Measurements from ENCODE around the gene FAM120B.
"Not testable (repeated sequence)": the region's sequence is repeated elsewhere in the genome, so short reads cannot be mapped to it uniquely, and the experiment has no call there.

The FAM120B gene

DNA sequence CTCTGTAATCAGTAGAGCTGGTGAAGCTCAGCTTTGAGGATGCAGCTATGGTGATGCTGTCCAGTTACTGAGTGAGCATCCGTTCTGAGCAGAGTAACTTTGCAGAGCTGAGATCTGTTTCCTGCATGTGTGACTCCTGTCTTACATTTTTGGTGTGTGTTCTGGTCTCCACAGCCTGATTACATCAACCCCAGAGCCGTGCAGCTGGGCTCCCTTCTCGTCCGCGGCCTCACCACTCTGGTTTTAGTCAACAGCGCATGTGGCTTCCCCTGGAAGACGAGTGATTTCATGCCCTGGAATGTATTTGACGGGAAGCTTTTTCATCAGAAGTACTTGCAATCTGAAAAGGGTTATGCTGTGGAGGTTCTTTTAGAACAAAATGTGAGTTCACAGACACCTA, 81.6 kb downstream of the FAM120B start:
- DNase-seq (ENCODE audit: low read depth), result peak; percentile 88

DNA sequence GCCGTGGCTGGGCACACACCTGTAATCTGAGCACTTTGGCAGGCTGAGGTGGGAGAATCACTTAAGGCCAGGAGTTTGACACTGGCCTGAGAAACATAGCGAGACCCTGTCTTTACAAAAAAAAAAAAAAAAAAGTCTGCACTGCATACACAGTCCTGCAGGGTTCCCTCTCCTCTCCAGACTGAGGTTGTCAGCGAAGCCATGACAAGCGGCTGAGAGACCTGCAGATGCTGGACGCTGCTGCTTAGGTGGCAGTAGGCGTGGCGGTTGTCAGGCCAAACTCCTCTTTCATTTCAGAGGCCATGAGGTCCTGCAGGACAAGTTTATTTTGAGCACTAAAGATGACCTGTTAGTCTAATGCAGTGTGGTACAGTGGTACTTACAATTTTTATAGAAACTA, 86.5 kb downstream of the FAM120B start:
- no peak for DNase-seq (ENCODE audit: low read depth)

DNA sequence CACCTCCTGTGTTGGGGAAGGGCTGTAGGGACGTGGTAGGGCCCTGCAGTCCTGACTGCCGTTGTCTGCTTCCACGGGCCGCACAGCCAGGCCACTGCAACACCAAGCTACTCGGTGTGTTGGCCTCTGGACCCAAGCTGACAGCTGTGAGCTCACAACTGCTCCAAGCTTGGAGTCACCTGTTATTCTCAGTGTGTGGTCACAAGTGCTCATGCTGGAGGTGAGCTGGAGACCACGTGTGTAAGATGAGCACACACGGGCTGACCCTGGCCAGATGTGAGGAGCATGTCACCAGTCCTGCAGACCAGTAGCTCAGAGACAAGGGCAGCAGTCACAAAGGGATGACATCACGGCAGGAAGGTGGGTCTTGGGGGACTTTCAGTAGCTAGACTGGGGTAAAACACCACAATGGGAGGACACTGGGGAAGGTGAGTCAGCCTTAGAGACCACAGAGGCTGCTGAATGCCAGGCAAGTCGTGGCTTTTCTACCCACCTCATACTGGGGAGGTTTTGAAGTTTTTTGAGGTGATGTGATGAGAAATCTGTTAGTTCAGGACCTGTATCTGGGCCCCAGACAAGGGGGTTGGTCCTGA, 87.3 kb downstream of the FAM120B start:
- DNase-seq (ENCODE audit: low read depth), result peak; percentile 38

DNA sequence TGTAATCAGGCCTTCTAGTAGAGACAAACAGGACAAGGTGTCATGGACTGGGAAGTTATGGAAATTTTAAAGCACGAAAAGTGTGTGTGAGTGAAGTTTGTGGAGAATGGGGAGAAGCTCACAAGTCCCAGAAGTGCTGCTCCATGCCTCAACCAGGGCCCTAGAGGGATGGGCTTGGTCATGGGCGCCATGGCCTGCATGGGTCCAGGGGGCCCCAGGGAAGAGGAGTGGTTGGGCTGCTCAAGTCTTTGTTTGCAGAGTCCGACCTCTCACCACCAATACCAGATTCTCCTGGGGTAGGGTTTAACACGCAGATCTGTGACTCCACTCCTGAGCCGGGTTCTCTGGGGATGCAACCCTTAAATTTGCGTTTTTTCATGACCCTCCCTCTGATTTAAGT, 88.4 kb downstream of the FAM120B start:
- DNase-seq (ENCODE audit: low read depth), result no peak

DNA sequence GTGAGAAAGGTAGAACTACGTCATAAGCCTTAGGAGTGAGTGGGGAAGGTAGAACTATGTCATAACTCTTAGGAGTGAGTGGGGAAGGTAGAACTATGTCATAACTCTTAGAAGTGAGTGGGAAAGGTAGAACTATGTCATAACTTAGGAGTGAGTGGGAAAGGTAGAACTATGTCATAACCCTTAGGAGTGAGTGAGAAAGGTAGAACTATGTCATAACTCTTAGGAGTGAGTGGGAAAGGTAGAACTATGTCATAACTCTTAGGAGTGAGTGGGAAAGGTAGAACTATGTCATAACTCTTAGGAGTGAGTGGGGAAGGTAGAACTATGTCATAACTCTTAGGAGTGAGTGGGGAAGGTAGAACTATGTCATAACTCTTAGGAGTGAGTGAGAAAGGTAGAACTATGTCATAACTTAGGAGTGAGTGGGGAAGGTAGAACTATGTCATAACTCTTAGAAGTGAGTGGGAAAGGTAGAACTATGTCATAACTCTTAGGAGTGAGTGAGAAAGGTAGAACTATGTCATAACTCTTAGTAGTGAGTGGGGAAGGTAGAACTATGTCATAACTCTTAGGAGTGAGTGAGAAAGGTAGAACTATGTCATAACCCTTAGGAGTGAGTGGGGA, 92.3 kb downstream of the FAM120B start:
- not testable (repeated sequence) for DNase-seq (ENCODE audit: low read depth)

DNA sequence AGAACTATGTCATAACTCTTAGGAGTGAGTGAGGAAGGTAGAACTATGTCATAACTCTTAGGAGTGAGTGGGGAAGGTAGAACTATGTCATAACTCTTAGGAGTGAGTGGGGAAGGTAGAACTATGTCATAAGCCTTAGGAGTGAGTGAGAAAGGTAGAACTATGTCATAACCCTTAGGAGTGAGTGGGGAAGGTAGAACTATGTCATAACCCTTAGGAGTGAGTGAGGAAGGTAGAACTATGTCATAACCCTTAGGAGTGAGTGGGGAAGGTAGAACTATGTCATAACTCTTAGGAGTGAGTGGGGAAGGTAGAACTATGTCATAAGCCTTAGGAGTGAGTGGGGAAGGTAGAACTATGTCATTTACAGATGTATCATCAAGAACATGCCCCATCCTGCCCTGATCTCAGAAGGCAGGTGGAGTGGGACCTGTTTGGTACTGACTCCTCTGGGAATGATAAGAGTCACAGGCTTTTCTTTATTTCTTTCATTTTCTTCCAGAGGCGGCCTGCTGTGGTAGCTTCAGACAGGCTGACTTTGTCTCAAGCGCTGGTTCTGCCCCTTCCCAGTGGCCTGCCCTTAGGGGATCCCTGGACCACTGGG, 93.5 kb downstream of the FAM120B start:
- not testable (repeated sequence) for DNase-seq (ENCODE audit: low read depth)

DNA sequence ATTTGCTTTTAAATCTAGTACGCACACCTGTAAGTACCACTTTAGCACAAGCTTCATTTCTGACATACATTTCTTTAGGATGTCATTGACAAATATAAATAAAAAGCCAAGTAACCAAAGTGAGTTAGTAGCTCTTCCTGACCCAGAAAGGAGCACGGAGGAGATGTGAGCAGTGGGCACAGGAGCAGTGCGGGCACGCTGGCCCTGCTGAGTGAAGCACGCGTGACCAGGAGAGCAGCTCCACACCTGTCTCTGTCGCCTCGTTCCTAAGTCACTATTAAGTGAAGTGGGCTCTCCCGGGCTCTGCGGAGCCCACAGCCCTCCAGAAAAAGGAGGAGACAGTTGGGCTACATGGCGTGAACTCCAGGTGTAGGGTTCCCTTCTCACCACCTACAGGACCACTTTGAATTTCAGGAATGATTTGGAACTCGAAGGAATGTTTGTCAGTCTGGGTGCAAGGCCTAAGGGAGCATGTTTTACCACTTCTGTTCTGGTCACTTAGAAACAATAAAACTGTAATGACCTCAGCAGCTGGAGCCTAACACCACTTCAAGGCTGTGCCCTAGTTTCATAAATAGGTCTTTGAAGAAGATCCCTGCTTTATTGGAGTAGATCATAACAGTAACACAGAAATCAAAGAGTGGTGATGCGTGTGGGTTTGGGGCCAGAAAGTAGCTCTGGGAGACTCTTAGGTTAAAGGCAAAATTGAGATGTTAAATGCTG, 95.9 kb downstream of the FAM120B start:
- DNase-seq (ENCODE audit: low read depth), result no peak

DNA sequence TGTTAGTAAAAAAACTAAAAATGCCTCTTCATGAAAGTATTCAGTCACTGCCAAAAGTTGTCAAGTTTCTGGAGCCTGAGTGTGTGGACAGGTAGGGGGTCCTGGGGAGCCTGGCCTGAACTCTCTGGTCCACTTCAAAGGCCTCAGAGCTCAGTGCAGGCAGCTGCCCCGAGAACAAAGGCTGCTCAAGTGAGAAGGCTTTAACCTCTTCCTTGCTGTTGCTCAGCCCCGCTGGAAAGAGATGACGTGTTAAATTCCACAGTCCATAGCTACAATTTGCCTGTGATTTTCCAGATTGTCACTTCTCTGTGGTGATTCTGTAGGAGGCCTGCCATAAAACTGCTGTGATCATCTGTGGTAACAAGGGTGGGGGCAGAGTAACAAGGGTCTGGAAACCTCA, 96.9 kb downstream of the FAM120B start:
- peak; percentile 49 for DNase-seq (ENCODE audit: low read depth)

DNA sequence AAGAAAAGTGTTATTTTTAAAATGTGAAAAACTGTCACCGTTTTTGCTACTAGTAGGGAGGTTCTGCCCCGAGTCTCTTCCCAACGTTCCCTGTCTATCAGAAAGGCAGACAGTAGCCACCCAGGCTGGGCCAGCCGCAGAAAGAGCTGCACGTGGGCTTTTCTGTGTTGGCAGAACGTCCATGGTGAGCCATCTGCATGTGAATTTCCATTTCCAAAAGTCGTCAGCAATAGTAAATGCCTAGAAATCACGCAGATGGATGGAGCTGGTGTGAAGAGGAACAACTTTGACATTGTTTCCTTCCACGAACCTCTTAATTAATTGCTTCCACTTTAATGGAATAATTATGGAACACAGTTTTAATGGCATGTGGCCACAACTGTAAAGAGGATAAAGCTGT, 97.5 kb downstream of the FAM120B start:
- no peak for DNase-seq (ENCODE audit: low read depth)

DNA sequence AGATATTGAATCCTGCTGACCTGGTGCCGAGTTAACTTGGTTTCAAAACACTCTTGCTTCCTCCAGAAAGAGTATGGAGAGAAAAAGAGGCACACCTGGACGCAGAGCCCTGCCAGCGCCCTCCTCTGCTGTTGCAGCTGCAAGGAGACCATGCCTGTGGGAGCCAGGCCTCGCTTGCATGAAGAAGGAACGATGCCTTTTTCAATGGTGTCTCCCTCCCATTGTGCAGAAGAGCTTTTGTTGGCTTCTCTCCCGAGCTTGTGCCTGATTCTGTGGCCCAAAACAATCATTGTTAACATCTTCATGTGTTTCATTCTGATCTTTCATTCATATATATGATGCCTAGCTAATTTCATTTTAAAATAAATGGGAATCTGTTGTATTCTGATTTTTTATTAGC, 98.1 kb downstream of the FAM120B start:
- no peak for DNase-seq (ENCODE audit: low read depth)

DNA sequence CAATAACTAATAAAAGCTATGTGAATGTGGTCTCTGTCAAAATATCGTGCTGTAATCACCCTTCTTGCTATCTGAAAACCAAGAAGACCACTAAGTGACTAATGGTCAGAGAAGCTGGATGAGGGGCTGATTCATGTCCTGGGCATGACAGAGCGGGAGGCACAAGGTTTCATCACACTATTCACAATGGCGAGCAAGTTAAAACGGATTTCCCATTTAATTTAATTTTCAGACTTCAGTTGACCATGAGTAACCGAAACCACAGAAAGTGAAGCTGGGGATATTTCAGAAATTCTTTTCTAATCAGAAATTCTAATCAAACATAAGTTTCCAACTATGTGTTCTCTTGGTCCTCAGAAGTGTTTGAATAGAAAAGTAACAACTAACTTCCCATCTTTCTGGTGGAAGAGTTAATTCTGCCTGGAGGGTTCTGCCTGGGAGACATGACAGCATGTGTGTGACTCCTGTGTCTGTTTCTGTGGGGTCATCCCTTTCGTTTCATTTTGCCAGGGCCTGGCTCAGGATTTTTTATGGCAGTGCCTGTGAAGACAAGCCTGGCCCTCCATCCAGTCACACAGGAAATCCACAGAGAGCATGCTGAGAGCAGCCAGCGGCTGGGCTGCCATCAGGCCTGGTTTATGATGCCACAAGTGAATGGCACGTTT, 98.9 kb downstream of the FAM120B start:
- DNase-seq (ENCODE audit: low read depth), result peak; percentile 99

DNA sequence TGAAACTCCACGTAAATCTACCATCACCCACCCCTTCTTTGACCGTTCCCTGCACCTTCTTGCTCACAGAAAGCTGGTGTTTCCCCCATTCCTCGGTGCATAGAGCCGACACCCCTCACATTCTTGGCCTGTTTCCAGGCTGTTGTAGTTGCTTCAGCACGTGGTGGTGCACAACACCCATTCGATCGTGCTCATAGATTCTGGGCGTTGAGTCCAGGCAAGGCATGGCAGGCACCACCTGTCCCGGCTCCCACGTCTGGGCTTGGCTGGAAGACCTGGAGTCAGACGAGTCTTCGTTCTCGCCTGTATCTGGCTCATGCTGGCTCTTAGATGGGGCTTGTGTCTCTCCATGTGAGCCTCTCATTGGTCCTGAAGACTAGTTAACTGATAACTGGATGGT, 100.6 kb downstream of the FAM120B start:
- no peak for DNase-seq (ENCODE audit: low read depth)

DNA sequence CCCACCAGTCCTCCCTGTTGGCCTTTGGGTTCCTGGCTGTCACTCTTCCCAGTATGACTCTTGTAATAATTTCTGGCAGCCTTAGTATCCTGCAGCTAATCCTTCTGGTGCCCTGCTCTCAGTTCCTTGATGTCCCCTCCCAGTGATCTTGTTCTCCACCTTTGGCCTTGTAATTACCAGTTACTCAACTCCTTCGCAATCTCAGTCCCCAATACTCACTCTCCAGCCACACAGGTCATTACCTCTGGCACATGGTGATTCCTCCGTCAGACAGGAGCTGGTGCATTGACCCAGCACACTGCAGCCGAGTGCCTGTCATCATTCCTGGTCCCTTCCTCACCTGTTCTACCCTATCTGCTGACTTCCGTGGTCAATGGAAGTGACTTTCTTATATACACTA, 101.4 kb downstream of the FAM120B start:
- DNase-seq (ENCODE audit: low read depth), result no peak

DNA sequence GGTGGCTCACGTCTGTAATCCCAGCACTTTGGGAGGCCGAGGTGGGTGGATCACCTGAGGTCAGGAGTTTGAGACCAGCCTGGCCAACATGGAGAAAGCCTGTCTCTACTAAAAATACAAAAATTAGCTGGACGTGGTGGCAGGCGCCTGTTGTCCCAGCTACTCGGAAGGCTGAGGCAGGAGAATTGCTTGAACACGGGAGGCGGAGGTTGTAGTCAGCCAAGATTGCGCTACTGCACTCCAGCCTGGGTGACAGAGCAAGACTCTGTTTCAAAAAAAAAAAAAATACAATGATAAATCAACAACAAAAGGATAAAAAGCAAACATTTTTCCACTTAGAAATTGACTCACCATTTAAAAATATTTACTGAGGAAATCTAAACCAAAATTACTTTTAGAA, 103.2 kb downstream of the FAM120B start:
- DNase-seq (ENCODE audit: low read depth), result not testable (repeated sequence)

DNA sequence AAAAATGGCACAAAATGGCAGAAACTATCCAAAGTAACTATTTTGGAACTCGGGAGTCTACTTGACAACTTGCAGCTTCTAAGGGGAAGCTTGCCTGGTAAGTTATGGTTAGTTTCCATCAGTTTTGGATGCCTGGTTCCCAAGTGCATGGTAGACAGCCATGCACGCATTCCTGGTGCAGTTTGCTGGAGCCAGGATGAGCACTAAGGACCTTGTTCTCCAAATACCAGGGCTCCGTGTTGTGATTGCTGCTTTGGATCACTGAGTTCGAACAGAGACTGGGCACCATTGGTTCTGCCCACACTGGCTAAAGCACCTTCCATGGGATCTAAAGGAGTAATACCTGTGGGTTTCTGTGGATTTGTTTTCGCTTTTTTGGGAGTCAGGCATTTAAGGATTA, 103.7 kb downstream of the FAM120B start:
- DNase-seq (ENCODE audit: low read depth), result no peak

DNA sequence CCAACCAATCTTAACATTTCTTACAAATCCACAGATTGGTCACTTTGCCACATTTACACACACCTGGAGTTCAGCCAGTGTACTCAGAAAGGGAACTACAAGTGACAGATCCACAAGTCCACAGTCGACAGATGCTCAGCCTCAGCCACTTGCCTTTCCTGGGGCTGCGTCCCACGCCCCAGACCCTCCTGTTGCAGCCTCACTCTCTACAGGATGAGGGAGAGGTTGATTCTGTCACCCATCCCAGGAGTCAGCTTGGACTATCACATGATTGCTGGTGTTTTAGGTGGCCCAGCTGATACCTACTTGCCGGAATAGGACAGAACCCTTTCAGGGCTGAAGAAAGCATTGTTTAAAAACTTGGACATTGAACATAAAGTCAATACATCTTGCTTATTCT, 108.8 kb downstream of the FAM120B start:
- DNase-seq (ENCODE audit: low read depth), result no peak

DNA sequence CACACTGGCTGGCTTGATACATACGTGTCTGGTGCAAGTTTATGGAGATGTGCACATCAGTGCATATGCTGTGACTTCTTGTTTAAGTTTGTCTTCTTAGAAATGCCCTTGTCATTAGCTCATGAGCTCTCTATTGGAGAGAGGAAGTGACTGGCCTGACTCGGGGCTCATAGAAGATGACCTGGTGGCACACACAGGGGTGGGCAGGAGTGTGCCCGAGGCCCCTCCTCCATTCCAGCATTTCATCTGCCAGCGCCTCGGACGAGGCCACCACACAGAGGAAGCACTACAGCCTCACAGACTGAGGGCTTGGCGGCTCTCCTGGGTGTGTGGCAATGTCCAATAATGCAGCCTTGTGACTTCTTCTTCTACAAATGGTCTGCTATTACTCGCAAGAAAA, 109.7 kb downstream of the FAM120B start:
- DNase-seq (ENCODE audit: low read depth), result no peak

DNA sequence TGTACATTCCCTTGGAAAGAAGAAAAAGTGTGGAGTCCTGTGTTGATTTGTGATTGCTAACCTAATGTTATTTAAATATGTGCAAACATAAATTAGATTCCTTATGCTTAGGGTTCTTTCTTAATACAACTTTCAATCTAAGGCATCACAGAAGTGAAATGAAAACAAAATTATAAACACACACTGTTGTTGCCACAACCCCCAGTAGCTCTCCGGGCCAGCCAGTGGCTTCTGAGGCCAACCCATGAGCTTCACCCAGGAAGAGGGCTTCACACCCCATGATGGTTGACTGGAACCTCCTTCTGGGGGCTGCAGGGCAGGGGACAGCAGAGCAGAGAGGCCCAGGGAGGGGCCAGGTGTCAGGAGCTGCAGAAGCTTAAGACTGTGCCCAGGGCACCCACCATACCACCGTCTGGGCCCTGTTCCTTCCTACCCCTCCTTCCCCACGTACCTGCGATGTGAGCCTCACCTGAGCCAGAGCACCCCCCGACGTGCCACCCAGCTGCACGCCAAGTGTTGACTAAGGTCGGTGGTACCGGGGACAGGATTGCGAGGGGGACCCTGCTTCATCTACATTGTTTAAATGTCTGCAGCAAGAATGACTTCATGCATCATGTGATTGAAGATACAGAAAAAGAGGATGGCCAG, 110.5 kb downstream of the FAM120B start:
- DNase-seq (ENCODE audit: low read depth), result no peak

DNA sequence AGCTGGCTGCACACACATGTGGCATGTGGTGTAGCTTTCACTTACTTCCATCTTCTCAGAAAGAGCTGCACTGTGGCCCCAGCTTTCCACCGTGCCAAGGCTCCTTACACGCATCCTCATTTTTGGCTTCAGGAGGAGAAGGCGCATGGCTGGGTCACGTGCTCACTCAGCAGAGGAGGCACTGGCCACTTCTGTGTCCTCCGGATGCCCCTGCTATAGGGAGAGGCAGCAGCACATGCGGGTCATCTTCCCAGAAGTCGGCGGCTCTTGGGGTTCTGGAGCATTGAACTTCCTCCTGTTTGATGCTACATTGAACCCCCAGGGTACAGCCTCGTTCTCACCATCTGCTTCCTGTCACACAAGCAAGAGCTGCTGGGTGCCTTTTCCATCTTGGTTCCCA, 111.3 kb downstream of the FAM120B start:
- DNase-seq (ENCODE audit: low read depth), result no peak

DNA sequence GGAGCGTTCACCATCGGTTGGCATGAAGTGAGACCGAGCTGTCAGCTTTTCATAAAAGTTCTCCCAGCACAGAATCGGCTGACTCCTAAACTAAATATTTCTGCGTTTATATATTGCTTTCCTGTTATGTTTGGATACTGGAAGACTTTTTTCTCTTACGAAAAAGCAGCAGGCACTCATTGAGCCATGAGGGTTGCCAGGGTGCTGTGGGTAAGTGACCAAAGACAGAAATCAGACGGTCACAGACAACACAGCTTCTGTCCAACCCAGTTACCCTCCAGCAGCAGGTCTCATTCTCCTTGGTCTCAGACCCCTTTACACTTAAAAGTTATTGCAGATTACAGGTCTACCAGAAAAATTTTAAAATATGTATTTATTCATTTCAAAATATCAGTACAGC, 113.7 kb downstream of the FAM120B start:
- no peak for DNase-seq (ENCODE audit: low read depth)

DNA sequence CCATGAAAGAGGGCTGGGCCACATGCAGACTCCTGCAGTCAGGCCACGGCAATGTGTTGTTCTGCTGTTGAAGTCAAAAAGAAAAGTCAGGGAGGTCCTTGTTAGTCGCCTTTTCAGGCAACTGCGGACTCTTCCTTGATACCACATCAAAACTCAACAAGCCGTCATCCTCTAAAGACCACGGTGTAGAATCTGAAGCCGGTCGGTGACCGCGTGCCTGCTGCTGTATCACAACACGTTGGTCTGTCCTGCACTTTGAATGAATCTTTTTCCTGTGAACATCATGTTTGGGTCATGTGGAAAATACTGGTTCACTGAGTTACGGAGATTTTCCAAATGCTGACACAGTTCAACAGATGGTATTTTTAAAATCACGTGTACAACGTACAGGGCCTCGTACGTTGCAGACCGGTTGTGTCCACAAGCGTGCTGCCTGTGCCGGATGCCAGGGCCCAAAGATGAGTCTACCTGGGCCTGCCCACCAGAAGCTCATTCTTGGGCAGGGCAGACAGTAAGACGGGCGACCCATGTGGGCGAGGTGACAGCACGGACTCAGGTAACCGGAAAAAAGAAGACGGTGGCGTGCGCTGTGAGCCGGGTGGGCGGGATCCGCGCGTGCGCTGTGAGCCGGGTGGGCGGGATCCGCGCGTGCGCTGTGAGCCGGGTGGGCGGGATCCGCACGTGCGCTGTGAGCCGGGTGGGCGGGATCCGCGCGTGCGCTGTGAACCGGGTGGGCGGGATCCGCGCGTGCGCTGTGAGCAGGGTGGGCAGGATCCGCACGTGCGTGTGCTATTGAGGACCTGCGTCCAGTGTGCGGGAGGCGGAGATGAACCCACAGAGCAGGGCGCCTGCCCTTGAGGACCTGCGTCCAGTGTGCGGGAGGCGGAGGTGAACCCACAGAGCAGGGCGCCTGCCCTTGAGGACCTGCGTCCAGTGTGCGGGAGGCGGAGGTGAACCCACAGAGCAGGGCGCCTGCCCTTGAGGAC, 114.5 kb downstream of the FAM120B start:
- no peak for DNase-seq (ENCODE audit: low read depth)

Measured in amniotic epithelial cell (primary cell).